GM03348 (cell line): ENCODE data around the gene CADM1.

Source experiments
- DNase-seq: peaks from one replicate; pipeline ENCODE4 v3.0.0; 2012; ENCODE audit warnings: low spot score

The CADM1 gene

DNA sequence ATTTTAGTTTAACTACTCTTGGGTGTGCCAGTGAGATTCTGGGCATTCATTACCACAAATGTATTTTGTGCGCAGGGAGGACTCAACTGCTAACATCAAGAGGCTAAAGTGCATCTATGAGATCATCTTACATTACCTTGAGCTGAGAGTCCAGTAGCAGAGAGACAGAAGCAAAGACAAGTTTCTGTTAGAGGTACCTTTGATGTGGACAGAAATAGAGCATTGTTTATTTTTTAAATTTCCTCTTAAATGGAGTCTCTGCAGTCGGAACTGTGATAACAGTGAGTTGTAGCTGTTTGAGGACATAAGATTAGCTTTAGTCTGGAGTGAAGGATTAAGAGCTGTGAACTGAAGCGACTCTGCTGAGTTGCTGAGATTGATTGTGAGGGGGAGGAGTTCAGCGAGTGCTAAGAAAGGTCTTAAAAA is 297.0 kb downstream of the CADM1 start:
- no peak for DNase-seq

GRCh38 chr11:115206365-115207022 is 297.7 kb downstream of the CADM1 start:
- DNase-seq, result no peak

DNA sequence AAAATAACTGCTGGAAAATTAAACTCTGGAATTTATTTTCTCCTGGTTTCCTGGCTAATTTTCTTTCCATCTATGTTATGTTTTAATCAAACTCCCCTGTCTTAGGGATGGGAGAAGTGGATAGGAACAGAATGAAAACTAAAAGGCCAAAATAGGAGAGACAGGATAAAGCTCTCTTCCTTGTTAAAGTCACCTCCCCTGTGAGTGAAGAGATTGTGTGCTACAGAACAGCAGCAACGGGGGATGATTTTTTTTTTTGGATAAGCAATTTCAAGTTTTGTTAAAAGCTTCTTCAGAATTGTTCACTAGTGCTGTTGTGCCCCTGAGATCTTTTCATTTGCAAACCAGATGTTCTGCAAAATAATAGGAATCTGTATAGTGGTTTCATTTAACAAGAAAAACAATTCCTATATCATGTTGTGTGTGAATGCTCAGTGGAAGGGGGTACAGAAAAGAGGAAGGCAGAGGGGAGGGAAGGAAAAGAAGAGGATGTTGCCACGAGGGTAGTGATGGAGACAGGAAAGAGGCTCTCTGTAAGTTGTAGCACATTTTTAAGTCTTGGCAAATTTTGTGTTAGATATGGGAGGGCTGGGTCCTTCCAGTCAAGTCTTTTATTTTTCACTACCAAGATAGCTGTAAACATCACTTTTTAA is 301.2 kb downstream of the CADM1 start:
- no peak for DNase-seq

- DNase-seq, result no peak
These were observed 302.1 kb downstream of the CADM1 start for GRCh38 chr11:115202074-115202473.

DNA sequence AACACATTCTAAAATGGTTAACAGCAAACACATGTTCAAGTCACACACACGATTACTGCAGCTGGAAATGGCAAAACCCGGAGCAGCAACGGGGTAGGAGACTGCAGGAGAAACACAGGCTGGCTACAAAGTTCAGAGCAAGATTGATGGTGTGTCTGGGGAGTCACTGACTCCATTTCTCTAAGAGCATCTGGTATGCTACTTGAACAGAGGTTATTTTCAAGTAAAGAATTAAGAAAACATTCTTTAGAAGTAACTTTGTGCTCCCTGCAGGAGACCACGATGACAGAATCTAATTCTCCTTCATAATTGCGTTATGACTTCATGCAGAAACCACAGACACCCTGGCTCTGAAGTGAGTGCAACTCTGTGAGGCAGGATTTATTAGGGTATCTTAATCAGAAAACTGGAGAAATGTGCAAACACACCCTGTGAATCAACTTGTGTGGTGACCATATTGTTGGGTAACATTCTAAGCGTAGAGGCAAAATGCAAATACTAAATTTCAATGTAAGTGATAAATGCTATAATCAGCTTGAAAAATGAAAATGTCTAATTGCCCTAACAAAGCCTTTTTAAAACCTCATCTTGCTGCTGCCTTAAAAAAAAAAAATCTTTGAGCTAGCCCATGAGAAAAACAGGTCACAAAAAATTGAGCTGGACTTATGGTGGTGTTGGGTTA is 303.0 kb downstream of the CADM1 start:
- DNase-seq, result no peak

DNA sequence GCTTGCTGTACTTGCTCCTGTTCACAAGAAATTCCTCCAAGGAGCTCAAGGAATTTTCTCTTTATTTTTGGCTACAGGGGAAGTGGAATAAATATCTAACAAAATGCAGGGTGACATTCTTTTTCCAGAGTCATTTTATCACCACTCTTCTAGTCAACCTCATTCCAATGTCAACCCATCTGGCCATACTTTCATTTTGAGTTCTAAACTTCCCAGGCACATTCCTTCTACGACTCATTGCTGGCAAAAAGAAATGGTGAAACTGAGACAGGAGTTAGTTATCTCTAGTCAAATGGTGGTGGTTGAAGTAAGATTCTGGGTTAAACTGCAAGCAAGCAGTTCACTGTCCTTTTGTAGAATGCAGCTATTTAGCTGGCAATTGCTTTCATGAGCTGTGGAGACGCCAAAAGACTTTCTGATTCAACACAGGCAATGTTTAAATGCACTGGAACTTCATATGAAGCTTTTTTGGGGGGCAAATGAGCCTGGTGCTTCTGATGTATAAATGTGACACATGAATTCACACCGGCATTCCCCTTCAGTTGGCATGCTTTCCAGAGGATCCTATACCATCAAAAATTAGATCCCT is 304.6 kb downstream of the CADM1 start:
- DNase-seq, result no peak

- no peak for DNase-seq
These were observed 305.9 kb downstream of the CADM1 start for GRCh38 chr11:115198321-115198741.

GRCh38 chr11:115197433-115197832 is 306.8 kb downstream of the CADM1 start:
- DNase-seq, result no peak

- no peak for DNase-seq
These were observed 307.2 kb downstream of the CADM1 start for GRCh38 chr11:115197031-115197430.

DNA sequence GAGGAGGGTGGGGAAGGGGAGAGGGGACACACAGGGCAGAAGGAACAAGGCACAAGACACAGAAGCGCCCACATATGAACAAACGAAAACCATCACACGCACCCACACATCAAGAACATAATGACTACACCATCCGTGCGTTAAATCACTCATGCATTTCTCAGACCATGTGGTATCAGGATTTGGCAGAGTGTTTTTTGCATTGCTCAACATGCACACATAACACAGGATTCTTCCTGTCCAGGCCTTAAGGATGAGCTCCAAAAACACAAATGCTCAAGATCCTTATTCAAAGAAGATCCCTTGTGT is 309.5 kb downstream of the CADM1 start:
- DNase-seq, result no peak

DNA sequence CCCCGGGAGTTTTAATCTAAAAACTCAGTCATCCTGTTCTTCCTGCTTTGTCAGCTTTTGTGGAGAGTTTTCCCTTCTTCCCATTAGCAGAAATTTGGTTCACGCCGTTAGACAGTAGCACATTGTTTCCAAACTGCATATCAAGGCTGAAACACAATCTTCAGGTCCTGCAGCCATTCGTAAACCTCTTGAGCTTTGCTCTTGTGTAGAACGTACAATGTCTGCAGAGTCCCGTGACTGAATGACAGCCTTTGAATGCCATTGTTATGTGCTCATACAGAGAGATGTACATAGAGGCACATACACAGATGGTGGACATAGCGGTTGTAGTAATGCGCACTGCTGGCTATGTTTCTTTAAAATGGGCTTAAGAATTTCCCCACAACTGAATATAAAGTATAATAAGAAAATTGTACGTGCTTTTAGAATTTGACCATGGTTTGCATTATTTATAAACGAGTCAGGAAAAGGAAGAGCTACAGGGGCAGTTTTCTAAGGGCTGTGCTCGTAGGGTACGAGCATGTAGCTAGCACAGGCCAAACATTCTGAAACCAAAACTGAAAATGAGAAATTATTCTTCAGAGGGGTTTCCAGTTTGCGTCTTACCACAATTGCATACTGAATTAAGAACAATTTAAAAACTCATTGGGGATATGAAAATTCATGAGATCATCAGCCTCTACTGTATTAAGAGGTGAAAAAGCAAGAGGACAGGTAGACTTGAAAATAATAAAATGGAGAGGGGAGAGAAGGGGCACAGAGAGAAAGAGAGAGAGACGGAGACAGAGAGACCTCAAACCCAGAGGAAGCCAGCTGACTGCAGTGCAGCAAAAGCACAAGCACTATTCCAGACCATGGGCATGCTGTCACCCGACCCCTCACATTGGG is 310.1 kb downstream of the CADM1 start:
- no peak for DNase-seq

- no peak for DNase-seq
These were observed 312.5 kb downstream of the CADM1 start for GRCh38 chr11:115191761-115192160.

GRCh38 chr11:115190196-115190595 is 314.0 kb downstream of the CADM1 start:
- no peak for DNase-seq

GRCh38 chr11:115188898-115189278 is 315.3 kb downstream of the CADM1 start:
- DNase-seq, result no peak

DNA sequence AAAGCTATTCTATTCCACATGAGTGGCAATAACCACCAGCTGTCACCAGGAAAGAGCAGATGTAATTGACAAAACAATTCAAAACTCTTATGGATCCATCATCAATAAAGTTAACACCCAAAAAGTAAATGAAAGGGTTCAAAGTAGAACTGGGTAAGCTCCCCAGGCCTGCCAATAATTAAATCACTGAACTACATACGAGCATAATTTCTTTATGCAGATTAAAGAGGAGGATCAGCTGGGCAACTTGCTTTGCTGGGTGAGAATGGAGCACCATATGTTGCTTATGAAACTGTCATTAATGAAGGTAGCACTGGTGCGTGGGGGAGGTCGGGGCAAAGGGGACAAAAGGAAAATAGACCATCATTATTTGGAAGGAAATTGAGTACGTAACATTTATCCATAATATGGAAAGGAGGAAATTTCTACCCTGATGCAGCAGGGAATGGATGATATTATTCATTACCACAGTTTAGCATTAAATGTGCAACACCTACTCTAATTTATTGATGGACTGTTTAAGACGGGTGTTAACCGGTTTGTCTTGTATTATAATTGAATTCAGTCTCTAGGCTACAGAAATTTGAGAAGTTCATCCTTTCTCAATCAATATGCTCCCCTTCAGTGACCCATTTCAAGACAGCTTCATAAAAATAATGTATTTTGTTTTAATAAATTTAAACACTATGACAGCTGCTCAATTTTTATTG is 315.9 kb downstream of the CADM1 start:
- DNase-seq, result no peak

- no peak for DNase-seq
These were observed 318.3 kb downstream of the CADM1 start for GRCh38 chr11:115185931-115186330.

DNA sequence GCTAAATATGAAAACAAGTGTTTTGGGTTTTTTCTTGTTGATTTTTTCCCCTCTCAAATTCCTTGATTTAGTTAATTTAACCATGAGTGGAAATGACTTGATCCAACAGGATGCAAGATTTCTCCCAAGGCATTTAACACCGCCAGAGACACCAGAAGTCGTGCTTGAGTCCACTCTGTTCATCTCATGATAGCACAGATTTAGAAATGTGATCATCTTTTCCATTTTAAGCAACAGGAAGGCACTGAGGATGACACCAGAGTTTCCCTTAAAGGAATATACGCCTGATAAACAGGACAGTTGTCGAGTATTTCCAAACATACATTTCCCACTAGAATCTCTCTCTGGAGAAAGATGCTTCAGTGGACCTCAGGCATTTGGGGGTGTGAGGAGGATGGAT is 318.7 kb downstream of the CADM1 start:
- DNase-seq, result no peak

GRCh38 chr11:115184901-115185300 is 319.3 kb downstream of the CADM1 start:
- DNase-seq, result no peak

GRCh38 chr11:115183830-115184229 is 320.4 kb downstream of the CADM1 start:
- DNase-seq, result no peak

DNA sequence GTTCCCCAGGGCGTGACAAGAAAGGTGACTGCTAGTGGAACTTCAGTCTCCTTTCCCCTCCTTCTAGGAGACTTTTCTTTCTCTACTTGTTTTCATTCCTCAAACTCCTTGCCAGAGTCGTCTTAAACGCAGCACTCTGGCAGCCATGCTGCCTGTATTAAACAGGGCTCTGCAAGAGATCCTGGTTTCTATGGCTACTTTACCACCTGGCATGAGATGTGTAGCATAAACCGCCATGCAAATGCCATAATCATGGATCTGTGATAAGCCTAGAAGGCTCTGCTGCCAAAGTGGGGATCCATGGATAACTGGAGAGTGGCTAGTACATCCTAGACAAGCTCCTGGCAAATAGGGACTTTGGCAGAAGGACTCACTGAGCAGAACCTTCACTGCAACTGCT is 321.1 kb downstream of the CADM1 start:
- no peak for DNase-seq

DNA sequence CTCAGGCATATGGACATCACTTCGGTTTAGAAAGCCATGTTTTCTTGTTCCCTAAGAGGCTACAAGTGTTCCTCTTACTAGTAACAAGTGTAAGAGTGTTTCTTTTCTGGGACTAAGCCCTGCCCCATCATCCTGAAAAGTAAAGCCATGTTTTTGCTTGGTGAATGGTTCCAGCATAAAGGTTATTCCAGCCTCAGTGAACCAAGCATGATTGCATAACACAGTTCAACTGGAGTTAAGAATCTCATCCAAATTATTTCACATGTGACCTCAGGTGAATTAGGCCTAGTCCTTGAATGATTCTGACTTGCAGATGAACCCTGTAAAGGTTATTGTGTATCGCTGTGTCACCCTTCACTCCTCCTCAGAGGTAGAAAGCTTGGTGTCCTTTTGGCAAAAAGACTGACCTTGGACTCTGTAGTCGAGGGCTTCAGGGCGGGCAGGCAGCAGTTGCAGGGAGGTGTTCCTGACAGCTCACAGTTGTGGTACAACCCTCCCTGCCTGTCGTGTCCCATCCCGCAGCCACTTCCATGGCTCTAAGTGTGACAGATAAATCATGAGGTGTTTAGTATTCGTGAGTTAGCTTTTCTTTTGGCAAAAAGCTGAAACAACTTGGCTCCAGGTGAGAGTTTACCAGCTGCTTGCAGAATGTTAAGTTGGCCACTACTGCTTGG is 321.8 kb downstream of the CADM1 start:
- no peak for DNase-seq
